SHP77 treated with DMSO at 0.1 percent for 48 hours (cell line): ENCODE data around the gene DDX20.

ENCODE experiments used
- DNase-seq: peaks from one replicate; lab custom pipeline; 2025; lab: John Stamatoyannopoulos, UW

DDX20 gene

DNA sequence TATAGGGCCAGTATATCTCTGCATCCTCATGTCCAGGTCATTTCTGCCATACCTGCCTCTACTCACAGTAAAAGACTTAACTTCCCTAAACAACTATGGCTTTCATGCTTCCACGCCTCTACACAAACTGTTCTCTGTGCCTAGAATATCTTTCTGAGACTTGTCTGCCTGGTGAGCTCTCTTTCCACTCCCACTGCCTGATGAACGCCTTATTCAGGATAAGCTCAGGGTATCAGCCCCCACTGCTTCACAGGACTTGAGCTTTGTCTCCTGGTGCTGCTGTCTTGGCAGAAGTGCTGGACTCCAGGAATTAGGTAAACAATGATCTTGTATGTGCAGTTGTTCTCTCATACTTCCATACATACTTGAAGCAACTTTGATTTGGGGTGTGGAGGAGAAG lies 4.8 kb upstream of the DDX20 start:
- DNase-seq, result no peak

DNA sequence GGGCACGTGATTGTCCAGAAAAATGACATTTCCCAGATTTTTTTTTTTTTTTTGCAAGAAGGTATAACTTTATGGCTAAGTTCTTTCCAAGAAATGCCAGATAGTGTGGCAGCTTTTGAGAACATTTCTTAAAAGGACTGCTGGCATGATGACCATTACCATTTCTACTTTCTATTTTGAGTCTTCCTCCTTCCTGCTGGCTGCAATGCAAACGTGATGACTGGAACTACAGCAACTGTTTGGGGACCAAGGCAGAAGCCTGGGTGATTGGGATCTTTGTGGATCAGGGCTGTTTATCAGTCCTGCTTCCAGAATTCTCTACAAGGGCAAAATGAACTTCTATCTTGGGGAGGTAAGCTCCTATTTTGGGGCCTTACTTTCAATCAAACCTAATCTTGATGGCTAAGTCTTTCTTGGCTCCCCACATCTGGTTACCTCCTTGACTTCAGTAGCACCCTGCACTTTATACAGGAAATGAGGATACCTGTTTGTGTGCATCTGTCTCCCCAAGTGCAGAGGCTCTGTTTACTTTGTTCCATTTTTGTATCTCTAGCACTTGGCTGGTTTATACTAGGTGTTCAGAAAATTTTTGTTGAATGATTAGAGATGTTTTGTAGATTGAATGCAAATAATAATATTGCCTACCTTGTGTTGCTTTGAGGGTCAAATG lies 3.7 kb upstream of the DDX20 start:
- no peak for DNase-seq

DNA sequence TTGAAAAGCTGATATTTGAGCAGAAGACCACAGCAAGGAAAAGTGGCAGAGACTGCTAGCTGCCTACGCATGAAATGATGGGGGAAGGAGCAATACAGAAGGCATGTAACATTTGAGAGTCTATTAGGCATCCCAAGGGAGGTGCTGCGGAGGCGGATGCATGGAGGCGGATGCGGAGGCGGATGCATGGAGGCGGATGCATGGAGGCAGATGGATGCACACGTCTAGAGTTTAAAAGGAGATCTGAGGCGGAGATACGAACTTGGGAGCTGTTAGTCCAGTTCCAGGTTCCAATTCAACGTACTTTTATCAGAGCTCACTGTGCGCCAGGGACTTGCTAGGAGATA lies 744 bp upstream of the DDX20 start:
- DNase-seq, result no peak

DNA sequence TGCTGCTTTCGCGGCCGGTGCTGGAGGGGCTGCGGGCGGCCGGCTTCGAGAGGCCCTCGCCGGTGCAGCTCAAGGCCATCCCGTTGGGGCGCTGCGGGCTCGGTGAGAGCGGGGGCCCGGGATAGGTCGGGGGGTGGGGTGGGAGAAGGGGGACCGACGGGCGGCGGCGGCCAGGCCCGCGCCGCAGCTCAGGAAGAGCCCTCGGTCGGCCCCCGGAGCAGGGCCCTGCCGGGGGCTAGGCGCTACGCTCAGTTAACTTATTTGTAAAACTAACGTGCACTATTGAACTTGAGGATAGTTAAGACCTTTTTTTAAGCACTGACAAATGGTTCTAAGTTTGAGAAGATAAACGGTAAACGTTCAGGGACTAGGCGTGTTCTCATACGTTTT lies 418 bp downstream of the DDX20 start:
- DNase-seq, result no peak

DNA sequence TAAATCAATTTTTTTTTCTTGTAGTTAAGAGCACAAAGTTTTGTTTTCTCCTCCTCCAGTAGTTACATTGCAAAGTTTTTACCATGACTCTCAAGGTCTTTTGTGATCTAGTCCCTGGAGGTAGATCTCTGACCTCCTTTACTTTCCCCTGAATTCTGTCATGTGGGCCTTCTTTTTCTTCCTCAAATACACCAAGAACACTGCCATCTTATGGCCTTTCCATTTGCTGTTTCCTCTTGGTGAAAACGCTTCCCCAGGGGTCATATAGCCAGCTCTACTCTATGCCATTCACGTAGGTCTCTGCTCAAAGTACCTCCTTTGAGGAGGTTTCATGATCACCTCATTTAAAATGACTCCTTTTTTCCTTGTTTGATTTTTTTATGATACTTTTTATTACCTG lies 2.7 kb downstream of the DDX20 start:
- no peak for DNase-seq

DNA sequence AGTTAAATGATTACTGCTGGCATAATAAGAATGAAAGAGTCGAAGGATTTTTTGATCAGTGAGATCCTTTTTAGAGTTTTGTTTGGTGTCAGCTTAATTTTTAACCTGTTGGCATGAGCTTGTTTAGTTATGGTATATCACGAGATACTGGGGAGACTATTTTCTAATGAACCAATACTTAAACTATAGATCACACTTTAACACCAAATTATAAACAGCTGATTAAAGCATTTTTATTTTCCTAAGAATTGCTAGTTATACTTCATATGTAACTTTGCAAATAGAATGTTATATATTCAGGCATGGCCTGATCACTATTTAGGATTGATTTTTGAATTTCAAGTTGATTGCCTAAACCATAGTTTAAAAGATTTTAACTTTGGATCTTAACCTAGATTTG lies 6.0 kb downstream of the DDX20 start:
- DNase-seq, result no peak

DNA sequence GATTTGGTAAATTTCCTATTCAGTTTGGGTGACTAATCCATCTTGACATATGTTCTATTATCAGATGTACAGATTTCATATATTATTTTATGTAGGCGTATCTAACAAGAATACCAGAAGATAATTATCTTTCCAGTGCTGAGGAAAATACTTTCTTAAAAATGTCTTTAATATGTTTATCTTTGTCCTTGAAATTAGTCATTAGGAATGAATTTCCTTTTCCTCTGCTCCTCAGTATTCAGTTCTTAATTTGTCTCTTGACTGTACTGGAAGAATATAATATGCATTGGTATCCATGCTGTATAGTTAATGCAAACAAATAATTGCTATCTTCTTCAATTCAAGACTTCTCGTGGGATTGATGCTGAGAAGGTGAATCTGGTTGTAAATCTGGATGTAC lies 6.6 kb downstream of the DDX20 start:
- DNase-seq, result no peak

DNA sequence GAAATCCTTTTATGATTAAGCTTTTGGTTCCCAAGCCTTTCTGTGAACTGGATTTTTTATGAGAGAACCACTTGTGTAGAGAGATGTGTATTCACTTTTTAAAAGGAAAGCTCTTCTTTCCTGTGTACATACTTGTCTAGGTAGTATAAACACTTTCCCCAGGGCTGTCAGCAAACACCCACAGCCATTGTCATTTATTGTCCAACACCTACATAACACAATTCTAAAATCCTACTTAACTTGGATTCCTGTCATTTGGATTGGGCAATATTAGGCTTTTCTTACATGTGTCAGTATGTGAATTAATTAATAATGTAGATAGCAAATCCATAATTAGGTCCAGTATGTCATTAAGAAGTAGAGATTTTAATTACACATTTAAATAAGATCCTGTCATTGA lies 12.3 kb downstream of the DDX20 start:
- DNase-seq, result no peak

DNA sequence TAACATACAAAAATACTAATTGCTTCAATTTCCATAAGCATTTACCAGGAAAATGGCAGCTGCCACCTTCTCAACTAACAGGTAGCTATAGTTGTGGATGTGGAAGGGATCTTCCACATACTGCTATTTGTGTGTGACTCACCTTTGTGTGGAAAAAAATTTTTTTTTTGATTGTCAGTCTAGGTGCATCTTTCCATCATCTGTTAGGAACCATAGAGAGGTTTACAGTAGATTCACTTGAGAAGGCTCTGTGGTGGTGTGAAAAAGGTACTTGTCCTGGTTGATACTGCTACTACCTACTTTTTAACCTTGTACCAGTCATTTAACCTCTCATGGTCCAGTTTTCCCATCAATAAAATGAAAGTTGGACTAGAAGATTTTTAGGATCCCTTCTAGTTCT lies 12.9 kb downstream of the DDX20 start:
- DNase-seq, result no peak

DNA sequence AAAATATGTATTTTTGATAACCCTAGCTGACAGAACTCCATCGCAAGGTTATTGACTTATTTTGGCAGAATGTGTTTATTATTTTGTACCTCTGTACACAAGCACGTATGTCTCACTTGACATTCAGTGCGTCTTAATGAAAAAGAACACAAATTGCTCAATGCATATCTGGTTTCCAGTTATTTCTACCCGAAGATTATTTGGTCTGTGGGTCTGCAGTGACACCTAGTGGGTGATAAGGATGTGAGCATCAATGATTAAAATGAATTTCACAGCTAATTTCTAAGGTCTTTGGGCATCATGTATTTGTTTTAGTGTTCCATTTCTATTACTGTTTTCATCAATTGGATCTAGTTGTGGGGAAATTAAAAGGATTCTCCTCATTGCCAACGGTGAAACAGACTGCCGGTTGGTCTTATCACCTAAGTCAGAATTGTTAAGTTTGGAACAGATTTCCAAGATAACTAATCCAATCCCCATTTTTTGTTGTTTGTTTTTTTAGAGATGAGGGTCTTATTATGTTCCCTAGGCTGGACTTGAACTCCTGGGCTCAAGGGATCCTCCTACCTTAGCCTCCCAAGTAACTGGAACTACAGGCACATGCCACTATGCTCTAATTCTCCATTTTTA lies 13.9 kb downstream of the DDX20 start:
- DNase-seq, result no peak

DNA sequence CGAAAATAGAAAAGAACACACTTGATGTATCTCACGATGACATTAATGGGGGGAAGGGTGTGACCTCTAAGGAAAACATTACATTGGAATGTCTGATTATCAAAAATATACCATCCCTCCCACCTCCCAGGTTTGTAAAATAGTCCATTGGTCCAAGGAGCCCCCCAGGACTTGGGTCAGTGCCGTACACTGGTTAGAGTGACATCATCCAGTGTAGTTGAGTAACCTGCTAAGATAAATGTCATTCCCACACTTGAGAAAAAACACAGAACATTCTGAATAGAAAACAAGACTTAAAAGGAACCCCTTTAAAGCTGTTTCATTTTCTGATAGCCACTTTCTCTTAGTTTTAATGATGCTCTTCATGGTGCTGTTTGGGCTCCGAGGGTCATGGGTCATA lies 15.2 kb downstream of the DDX20 start:
- DNase-seq, result no peak

DNA sequence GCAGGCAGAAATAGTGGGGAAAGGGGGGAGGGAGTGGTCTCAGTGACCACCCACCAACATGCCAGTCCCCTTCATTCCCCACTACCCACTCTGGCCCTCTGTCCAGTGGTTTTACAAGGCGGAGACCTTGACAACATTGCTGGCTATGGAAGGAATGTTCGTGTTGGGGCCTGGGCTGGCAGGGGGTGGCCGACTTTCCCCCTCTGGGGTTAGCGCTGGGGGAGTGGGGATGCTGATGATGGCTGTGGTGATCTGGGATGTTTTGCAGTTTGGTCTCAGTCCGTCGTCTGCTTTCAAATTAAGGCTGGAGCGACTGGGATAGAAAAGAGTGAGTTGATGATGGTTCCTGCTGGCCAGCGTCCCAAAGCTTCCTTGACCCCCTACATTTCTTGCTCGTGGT lies 20.3 kb downstream of the DDX20 start:
- DNase-seq, result no peak

DNA sequence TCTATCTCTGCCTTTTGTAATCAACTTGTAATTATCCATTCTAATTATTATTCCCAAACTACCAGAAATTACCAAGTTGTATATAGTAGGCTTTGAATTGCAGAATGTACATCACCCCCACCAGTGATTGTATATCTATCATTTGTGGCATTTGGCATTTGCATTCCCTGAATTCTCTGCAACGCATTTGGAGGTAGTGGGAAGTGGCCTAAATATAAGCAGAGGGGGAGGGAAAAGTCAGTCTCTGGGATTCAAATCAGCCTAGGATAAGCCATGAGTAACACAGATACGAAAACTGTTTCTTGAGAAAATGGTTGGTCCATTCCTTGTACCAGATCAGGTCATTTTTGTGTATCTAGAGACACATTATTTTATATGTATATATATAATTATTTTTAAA lies 20.7 kb downstream of the DDX20 start:
- no peak for DNase-seq

DNA sequence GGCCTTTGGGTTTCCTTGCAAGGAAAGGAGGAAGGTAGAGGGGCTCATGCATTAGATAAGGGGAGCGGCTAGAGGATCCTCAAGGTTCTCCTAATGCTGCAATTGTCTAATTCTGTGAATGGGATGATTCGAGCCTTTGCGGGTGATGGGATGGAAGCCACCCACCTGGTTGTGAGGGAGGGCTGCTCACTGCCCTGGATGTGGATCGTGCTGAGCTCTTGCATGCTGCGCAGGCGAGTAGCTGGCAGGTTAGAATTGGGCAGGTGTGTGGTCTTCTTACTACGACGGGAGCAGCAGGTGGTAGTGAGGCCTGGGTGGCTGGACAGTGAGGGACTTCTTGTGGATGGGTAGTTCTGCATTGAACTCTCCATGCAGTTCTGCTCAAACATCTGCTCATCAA lies 21.2 kb downstream of the DDX20 start:
- DNase-seq, result no peak

DNA sequence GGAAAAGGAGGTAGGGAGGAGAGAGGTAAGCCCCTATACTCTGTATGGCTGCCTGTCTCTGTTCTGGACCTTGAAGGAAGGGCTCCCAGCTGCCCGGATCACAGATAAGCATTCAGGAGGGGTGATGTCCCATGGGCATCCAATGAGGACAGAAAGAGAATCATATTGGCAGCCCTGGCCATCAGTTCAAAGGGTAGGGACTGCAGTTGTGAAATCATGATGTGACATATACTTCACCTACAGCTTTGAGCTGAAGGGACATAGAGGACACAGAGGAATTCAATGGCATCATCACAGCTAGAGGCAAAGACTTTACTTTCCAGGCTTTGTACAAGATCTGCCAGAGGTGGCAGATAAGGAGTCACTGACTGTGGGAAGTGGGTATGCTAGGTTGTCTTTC lies 21.6 kb downstream of the DDX20 start:
- DNase-seq, result no peak

DNA sequence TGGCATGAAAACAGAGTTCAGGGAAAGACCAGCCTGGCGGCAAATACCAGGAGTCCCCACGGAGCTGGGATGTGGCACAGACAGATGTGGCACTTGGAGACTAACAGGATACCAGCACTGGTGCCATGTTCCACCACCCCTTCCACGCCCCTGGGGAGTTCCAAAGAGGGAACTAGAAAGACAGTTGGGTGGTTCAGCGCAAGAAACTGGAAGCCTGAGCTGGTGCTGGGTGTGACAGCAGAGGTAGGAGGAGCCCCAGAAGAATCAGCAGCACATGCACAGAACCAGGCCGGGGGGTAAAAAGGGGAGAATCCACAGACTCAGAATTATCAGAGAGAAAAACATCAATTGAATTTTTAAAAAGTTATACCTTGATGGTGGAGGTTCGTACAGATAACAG lies 22.4 kb downstream of the DDX20 start:
- DNase-seq, result no peak

DNA sequence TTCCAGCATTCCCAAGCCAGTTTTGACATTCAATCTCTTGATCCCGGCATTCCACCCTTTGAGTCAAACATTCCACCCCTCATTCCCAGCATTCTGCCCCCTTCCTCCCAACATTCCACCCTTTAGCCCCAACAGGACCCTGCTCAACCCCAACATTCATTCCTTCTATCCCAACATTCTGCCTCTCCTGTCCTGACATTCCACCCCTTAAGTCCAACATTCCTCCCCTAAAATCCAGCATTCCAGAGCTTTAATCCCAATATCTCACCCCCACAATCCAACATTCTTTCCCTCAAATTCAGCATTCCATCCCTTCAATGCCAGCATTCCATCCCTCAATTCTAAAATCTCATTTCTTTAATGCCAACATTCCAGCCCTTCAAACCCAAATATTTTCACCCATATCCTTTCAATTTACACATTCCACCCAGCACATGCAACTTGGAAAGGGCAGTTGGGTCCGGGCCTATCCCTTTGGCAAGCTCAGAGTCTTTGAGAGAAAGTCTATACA lies 22.9 kb downstream of the DDX20 start:
- no peak for DNase-seq

DNA sequence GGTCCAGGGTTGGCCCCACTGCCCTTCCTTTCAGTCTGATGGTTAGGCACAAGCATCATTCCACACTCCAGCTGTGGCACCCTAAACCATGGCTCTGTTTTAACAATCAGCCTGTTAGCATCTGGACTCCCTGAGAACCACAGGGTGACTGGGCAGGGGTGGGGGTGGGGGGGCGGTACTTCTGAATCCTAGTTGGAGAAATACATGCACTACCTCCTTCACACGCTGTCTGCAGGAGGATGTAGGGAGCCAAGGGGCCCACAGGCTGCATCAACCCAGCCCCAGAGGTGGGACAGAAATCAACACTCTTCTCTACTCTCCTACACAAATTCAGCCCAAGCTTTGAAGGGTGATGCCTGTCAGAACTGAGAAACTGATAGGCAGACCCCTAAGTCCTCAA lies 23.8 kb downstream of the DDX20 start:
- no peak for DNase-seq

DNA sequence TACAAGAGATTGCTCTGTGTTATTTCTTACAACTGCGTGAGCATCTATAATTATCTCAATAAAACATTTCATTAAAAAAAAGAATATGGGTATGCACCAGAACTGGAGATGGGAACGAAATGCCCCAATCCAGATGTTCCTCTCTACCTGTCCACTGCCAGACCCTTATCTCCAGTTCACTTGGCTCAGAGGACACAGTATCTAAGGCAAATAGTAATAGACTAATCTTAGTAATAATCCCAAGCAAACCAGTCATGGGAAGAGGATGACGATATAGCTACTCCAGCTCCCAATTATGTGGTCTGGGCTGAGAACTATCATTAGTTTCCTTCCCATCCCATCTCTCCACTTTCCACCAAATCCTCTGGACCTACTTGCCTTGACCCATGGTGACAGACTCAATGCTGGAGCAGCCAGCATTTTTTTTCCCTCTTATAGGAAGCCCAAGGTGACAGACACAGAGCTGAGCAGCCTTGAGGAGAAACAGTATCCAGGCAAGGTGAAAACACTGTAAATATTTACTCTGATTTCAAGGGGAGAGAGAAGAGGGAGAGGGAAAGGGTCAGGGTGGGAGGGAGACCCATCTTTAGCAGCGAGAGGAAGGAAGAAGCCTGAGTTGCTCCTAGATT lies 28.7 kb downstream of the DDX20 start:
- no peak for DNase-seq

DNA sequence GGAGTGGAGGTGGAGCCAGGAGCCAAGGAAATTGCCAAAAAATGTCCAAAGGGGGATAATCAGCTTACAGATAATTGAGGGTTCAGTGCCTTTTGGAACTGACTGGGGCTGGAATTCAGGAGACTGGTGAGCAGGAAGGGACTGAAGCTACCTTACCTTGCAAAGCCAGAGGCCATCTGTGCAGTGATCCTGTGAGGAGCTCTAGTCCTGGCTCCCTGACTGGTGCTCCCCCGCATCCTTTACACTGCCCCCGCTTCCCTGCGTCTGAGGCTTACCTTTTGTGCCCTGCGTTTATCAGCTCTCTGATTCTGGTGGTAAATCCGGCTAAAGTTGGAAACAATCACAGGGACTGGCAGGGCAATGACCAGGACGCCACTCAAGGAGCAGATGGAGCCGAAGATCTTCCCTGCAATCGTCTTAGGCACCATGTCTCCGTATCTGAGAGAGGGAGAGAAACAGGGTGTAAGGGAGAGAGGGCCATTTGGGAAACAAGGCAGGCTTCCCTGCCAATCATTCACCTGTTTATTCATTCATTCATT lies 31.0 kb downstream of the DDX20 start:
- DNase-seq, result no peak

DNA sequence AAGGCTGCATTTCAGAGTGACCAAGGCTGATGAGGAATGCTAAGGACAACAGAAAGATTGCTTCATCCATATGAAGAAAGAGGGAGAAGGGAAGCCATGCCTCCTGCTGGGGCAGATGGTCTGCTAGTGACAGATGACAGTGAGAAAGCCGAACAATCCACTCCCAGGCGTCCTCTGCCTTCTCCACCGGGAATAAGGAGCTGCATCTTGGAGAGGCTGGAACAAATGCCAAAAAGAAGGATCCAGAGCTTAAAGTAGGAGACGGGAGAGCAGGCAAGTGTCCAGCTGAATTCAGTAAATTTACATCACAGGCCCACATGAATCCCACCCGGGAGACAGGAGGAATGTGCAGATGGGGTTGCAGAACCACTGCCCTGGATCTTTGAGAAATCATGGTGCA lies 33.4 kb downstream of the DDX20 start:
- DNase-seq, result no peak

DNA sequence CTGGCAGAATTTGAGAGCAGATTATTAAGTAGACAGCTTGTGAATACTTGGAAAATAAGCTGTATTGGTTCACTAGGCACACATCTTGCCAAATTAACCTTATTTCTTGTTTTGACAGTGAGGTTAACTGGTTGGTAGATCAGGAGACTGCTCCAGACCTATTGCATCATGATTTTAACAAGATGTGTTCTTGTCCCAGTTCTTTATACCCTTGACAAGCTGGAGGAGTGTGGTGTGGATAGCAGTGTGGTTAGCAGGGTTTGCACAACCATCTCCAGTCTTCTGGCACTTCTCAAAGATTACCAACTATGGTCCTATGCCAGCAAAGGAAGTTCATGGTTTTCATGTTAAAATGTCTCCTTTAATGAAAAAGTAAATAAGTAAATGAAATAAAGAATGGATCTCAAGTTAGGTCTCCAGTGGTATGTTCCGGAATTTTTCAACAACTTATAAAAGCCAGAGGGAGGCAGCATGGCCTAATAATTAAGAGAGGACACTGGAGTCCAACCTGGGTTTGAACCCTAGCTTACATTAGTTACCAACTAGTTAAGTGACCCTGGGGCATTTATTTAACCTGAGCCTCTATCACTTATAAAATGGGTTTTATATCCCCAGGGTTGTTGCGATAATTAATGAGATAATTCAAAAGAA lies 34.1 kb downstream of the DDX20 start:
- DNase-seq, result no peak

DNA sequence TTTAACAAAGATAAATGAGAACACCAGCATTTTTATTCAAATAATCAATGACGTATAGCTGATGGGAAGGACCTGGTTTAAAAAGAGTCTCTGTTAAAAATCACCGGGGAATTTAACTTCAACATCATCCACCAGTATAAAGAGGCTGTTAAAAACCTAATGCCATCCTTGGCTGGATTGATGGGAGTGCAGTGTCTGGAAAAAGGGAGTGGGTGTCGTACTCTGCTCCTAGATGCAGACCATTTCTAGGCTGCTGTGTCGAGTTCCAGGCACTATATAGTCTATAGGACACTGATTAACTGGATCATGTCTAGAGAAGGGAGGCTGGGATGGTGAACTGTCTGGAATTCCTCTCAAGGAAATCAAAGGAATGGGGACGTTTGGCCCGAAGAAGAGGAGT lies 36.1 kb downstream of the DDX20 start:
- DNase-seq, result no peak
